GM19240 (cell line): ENCODE measurements around the gene IWS1.
"Not testable (repeated sequence)": the region's sequence is repeated elsewhere in the genome, so short reads cannot be mapped to it uniquely, and the experiment has no call there.

Source experiments
- DNase-seq: peaks from one replicate; pipeline ENCODE4 v3.0.0; 2011; ENCODE audit warnings: low spot score; ENCODE audit not compliant: insufficient read length

Gene IWS1

DNA sequence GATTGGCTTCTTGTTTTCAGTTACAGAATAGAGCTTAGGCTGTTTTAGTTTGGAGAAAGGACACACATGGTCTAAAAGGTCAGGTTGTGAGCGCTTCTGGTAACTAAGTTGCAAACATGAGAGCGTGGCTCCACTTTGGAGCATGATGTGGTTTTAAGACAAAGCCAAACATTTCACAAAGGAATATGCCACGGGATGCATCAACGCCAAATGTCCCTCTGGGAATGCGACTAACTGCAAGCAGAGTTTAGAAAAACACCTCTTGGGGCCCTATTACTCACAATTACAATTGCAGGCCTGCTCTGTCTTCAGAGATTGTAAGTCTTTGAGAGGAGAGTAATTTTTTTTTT is 34.6 kb upstream of the IWS1 start:
- DNase-seq, result no peak

DNA sequence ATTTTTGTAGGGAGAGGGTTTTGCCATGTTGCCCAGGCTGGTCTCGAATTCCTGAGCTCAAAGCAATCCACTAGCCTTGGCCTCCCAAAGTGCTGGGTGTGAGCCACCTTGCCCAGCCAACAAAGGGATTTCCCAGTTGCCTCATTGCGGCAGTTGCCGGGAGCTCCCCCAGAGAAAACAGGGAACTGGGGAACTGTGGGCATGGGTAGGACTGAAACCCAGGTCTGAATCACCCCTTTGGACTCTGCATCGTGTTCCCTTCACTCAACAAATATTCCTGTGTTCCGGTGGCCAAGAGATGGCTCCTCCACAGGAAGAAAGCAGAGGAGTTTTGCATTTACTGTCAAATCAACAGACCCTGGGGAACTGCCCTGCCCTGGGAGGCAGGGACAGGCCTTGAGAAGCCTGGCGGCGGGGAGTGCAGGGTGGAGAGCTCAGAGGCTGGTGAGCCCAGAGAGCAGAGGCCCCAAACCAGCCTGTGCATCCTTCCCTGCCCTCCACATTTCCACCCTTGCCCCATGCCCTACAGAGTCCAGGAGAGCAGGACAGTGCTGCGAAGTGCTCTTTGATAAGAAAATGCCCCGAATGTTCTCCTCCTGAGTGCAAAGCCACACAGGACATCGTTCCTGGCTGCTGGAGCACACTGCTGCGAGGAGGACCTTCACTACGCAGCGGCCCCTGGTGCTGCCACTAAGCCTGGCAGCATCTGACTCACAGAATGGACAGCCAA is 34.1 kb upstream of the IWS1 start:
- no peak for DNase-seq

DNA sequence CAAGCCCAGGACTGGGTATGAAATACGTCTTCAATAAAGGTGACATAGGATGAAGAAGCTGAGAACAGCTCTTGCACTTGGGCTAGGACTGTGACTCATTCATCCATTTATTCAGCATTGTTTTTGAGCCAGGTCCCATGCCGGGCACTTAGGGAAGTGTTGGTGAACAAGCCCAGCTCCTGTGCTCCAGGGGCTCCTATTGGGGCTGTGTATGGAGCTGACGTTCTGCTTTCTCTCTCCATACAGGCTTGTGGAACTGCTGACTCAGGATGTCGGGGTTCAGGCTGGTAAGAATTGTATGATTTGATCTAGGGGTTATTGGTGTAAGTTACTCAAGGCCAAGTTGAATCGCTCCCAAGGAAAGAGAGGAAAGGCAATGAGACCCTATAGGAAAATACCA is 33.2 kb upstream of the IWS1 start:
- no peak for DNase-seq

DNA sequence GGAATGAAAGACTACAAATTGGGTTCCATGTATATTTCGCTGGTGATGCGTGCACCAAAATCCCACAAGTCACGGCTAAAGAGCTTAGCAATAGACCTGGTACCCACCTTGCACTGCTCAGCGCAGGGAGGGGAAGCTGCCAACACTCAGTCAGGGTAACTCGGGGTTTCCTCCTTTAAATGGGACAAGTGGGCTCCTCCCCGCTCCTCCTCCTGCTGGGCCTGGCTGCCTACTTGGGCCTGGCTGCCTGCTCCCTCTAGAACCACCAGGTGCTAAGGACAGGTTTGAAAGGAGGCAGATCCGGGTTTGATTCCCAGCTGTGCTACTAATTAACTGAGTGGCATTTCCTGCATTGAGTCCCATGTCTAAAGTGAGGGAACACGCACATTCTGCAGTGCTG is 32.6 kb upstream of the IWS1 start:
- DNase-seq, result no peak

DNA sequence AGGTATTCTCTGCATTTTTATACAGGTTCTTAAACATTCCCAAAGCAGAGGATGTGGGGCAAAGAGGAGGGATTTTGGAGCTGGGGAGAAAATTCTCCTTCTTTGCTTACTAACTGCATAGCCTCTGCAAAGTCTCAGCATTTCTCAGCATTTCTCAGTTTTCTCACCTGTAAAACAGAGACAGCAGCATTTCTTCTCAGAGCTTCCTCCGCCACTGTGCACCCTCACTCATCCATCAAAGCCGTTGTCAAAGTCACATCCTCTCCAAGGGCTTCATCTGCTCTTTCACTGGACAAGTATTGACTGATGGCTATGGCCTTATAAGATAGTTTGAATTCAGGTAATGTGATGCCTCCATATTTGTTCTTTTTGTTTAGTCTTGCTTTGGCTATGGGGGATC is 26.6 kb upstream of the IWS1 start:
- DNase-seq, result no peak

DNA sequence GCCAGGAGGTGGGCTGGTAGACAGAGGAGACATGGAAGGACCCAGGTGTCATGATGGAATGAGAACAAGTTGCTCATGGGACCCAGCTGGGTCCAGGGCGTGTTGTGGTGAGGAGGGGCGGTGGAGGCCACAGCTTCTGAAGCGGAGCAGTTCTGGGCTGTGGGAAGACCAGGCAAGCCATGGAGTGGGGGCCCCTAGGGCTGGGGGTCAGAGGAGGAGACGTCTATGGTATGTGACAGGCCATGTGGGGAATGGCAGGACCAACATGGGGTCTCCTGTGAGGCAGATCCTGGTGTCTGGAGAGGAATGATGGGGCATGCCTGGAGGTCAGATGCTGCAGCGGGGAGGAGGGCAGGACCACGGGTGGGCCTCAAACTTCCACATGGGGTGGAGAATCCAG is 26.0 kb upstream of the IWS1 start:
- DNase-seq, result no peak

DNA sequence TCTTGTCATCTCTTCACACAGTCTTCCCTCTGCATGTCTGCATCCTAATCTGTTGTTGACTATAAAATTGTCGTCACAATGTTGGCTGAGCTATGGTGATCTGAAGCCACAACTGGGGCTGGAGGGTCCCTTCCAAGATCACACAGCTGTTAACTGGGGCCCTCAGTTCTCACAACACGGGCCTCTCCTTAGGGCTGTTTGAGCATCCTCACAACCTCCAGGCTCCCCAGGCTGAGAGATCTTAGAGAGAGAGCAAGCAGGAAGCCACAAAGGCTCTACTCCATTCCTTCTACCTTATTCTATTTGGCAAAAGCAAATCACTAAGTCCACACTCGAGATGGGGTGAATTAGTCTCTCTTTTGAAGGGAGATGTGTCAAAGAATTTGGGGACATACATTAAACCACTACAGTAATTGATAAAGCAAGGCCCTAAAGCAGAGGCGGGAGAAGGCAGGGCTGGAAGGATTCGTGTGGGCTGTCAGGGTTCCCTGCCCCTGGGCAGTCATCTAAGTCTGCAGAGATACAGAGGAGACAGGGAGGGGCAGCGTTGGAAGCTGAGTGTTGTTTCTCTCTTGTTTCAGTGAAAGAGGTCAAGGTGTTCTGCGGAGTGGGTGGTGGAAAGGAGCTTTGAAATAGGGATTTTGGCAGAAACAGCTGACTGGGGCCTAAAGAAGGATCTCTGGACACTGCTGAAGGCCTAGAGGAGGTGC is 25.1 kb upstream of the IWS1 start:
- DNase-seq, result no peak

DNA sequence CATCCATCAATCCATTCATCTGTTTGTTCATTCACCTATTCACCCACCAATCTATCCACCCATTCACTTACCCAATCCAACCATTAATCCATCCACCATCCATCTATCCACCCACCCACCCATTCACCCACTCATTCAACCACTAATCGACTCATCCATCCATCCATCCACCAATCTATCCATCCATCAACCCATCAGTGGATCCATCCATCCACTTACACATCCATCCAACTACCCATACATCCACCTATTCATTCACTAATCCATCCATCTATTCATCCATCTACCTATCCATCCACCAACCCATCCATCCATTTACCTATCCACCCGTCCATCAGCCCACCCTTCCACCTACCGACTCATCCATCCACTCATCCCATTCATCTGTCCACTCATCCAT is 20.5 kb upstream of the IWS1 start:
- DNase-seq, result no peak

DNA sequence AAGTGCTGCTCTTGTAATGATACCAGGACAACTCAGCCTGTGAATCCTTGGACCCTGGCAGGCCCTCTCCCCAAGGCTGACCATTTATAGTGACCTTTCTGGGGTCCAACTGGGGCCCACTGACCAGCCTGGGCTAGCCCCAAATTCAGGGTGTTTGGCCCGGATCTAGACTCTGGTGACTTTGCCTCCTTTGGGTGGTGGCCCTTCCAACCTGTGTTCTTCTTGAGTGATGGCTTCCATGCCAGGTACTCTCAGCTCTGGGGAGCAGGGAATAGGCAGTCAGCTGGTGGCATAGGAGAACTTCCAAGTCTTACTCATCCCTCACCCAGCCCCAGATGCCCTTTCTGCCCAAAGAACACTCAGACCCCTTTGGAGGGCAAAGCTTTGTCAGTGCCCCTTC is 19.5 kb upstream of the IWS1 start:
- no peak for DNase-seq

DNA sequence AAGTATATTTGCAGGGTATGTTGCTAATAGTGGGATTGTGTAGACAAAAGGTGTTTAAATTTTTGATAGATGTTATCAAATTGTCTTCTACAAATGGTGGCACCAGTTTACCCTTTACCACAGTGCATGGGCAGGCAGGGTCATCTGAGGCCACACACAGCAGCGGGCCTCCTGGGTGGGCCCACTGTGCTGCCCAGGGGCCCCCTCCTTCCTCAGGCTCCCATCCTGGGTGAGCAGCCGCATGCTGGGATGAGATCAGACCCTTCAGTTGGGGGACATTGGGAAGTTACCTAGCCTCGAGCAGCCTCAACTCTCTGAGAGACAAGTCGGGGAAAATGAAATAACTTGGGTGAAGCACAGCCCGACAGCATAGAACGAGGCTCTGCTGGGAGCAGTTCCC is 18.9 kb upstream of the IWS1 start:
- DNase-seq, result no peak

DNA sequence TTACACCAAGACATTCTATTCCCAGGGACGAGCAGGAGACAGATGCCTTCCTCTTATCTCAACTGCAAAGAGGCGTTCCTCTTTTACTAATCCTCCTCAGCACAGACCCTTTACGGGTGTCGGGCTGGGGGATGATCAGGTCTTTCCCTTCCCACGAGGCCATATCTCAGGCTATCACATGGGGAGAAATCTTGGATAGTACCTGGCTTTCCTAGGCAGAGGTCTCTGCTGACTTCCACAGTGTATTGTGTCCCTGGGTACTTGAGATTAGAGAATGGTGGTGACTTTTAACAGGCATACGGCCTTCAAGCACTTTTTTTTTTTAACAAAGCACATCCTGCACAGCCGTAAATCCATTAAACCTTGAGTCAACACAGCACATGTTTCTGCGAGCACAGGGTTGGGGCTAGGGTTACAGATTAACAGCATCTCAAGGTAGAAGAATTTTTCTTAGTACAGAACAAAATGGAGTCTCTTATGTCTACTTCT is 16.8 kb upstream of the IWS1 start:
- not testable (repeated sequence) for DNase-seq

DNA sequence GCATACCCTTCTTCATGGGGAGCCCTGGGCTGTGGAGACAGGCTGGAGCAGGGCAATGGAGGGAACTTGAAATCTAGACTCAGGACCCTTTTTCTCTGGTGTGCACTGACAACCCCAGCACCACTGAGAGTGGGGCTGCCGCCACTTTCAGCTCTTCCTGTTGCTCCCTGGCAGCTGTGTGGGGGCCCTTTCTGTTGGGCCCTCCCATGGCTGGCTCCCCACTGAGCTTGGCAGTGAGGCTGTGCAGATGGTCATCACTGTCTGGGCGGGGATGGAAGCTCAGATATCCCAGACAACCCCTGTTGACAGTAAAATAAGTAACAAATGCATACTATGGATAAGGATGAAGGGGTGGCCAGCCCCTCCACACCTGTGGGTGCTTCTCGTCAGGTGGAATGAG is 15.9 kb upstream of the IWS1 start:
- no peak for DNase-seq

DNA sequence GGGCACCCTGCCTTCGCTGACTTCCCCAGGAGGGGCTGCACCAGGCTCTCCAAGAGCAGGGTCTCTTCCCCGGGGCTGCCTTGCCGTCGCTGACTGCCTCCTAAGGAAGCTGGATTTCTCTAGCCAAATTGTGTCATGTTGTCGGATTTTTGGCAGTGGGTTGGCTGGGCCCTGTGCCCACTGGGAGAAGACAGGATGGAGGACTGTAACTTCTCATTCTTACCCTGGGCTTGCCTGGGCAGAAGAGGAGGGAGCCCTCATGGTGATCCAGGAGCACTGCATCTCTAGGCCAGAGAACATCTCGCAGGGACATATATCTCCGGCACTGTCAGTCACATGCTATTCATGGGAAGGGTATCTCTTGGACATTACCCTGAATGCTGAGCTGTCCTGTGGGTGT is 15.5 kb upstream of the IWS1 start:
- no peak for DNase-seq

DNA sequence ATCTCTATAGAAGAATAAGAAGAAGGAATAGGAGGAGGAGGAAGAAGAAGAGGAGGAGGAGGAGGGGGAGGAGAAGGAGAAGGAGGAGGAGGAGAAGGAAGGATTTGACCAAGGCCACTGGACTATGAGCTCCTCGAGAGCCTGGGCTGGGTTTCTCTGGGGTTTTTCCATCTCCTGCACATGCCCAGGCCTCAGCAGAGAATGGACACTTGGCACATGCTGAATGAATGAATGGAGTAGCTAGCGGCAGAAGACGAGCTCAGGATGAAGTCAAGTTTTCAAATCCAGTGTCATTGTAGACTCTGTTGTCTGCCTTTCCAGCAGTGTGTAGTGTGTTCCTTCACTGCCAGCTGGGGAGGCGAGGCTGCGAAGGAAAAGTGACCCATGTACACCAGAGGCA is 11.4 kb upstream of the IWS1 start:
- no peak for DNase-seq

DNA sequence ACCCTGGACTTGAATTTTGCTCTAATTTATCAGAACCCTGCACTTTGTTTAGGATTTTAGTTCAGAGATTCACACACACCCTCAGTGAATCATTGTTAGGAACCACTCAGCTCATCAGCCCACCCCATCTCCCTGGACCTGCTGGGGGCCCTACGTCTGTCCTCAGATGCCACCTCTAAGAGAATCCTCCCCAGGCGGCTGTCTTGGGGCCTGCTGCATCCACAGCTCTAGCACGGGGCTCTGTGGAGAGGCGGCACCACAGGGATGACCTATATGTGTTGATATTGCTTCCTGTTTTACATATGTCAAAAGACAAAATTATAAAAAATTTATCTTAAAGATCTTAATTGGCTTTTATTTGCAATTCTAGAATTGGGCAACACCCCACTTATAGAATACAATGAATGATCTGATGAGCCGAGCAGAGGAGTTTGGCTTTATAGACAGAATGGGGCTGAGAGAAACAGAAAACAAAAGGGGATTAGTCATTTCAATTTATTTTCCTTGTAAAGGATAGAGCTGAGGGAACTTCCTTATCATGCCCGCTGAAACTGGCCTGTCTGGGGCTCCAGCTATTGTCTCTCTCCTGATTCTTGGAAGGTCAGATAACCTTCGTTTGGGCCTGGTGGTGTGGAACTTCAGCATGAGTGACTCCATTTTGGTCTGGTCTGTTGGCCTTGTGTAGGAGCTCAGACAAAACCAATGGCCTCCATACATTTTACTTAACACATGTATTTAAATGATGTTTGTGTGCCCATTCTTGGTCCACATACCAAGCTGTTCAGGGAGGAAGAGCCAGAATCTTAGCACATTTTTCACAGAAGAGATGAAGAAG is 10.6 kb upstream of the IWS1 start:
- no peak for DNase-seq

DNA sequence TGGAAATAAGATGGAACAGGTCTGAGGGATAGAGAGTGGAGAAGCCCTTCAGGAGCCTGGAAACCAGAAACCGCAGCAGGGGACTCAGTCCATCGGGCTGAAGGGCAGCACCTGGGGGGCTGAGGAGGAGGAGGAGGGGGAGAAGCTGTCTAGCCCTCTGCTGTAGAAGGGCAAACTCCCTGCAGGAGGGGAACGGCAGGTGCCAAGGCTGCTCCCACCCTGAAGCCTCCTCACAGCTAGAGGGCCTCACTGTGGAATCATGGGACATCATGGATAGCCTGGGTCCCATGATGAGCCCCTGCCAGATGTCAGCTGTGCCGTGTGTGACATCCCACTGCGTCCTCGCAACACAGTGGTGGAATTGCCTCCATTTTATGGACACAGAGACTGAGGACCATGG is 9.6 kb upstream of the IWS1 start:
- DNase-seq, result no peak

DNA sequence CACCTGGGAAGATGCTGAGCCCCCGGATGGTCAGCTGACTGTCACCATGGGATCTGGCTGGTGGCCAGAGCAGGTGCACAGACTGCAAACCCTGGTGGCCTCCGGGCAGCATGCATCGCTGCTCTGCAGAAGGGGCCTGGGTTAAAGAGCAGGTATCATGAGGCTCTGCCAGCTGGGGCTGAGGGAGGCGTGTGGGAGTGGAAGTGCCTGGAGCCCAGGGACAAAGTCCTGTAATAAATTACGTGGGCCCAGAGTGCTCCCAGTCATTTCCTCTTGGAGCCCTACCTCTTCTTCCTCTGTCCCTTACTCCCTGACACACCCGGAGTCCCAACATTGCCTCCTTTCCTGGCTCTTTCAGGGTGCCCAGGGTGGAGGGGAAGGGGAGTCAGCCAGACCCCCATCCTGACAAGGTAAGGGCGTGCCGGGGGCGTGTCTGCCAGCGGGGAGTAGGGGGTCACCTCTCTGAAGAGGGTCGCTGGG is 9.2 kb upstream of the IWS1 start, which contains the start of gene MYO7B:
MYO7B (plus strand) TSS at position 262 of the 480 bp plus-strand sequence. CDS start 24,040 bp downstream, outside the sequence.
- no peak for DNase-seq

DNA sequence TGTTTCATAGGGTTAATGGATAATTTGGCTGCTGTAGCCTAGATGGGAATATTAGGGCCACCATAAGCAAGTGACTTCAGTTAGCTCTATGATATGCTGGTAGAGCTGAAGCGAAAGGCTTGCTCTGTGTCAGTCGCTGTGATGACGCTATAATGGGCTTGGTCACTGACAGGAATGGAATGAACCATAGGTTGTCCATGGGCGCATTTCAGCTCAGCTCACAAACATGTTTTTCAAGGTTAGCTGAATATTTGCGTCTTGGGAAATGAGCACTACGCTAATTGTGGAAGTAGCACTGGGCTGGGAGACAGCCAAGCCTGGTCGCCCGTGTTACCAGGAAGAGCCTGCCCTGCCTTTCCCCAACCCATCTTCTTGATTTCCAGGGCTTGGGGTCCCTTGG is 6.0 kb upstream of the IWS1 start:
- no peak for DNase-seq

DNA sequence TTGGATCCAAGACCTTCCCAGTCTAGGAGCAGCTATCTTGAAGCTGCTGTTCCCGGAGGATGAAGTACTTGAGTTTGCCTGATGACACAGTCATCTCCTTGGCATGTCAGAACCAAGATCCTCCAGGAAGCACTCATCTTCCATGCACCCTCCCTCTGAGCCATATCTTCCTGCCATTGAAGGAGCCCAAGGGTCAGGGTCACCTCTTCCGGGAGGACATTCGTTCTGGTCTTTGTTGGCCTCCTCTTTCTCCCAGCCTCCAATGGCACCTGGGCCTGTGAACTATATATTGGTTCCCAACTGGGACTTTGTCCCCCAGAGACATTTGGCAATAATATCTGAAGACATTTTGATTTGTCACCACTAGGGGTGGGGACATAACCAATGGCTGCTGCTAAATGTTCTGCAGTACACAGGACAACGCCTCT is 4.9 kb upstream of the IWS1 start:
- DNase-seq, result no peak

DNA sequence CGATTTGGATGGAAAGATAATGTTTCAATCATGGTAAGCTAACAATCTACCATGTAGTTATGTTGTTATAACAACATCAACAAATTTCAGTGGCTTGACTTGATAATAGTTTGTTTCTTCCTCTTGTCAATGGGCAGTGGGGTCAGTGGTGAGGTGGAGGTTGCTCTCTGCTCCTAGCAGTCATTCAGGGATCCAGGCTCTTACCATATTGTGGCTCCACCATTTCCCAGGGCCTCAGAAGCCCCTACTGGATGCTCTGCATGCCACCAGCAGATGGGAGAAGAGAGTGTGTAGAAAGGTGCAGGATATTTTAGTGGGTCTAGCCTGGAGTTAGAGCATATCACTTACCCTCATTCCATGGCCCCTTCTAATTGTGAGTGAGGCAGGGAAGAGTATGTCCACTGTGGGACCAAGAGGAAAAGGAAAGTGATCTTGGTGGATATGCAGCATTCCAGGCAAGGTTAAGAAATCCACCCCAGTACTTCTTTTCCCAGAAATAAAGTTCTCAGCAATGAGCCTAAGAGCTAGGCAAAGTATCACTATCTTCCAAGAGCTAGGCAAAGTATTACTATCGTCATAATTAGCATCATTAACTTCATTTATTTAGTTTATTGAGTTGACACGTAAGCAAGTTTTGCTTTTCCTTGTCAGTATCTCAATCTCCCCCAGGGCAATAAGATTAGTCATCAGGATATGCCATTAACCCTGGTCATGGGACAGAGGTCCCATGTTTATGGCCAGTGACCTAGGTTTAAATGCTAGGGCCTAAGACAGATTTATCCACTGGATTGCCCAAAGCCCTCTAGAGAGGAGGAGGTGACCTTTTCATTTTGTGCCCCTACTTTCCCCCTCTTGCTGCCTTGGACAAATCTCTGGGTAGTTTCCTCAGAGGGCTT is 4.2 kb upstream of the IWS1 start:
- no peak for DNase-seq

DNA sequence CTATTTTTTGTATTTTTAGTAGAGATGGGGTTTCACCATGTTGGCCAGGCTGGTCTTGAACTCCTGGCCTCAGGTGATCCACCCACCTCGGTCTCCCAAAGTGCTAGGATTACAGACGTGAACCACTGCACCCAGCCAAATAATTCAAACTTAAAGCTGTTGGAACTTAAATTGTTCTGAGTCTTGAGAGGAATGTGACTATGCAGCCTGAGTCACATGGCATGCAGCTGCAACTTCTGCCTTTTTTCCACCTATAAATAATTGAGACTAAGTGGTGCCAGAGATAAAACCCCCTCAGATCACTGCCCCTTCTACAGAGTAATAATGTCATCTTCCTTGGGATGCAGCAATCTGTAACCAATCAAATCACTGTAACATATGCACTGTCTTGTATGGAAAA is 3.1 kb upstream of the IWS1 start:
- not testable (repeated sequence) for DNase-seq
